Epithelial cell of proximal tubule (primary cell): ENCODE results near the gene ACOX3. TPM values are rescaled to one million over a fixed set of nuclear protein-coding genes. Genes with fewer than 3 reads are reported as not detected.

ENCODE experiments used
- DNase-seq: peaks from one replicate; pipeline ENCODE4 v3.0.0-alpha.2; 2011; ENCODE audit warnings: low read depth
- H3K4me3 ChIP-seq: 2 replicates; pipeline ENCODE4 v1.5.1; 2011; ENCODE audit warnings: low read depth, mild to moderate bottlenecking, low read length
- total RNA-seq: library from RNA; depleted of rRNA; stranded (reverse); fragments of >200 nt; gene quantifications from 2 replicates; pipeline ENCODE4 v1.2.3, GENCODE V29; 2015
- TF ChIP-seq, protein P1 (sequence below): conservative IDR thresholded peaks from 2 replicates; pipeline ENCODE4 v1.5.1; 2012; ENCODE audit warnings: low read depth, mild to moderate bottlenecking, low read length

The ACOX3 gene
- total RNA-seq, 1 donor from 2014 or later, result 10.5 TPM

- no peak overlapping the region for H3K4me3 ChIP-seq
- DNase-seq, result no peak
- TF ChIP-seq, protein P1, sequence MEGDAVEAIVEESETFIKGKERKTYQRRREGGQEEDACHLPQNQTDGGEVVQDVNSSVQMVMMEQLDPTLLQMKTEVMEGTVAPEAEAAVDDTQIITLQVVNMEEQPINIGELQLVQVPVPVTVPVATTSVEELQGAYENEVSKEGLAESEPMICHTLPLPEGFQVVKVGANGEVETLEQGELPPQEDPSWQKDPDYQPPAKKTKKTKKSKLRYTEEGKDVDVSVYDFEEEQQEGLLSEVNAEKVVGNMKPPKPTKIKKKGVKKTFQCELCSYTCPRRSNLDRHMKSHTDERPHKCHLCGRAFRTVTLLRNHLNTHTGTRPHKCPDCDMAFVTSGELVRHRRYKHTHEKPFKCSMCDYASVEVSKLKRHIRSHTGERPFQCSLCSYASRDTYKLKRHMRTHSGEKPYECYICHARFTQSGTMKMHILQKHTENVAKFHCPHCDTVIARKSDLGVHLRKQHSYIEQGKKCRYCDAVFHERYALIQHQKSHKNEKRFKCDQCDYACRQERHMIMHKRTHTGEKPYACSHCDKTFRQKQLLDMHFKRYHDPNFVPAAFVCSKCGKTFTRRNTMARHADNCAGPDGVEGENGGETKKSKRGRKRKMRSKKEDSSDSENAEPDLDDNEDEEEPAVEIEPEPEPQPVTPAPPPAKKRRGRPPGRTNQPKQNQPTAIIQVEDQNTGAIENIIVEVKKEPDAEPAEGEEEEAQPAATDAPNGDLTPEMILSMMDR, result no peak
Observed at GRCh38 chr4:8379281-8379680, 61.2 kb downstream of the ACOX3 start.

- TF ChIP-seq, protein P1, result no peak
- H3K4me3 ChIP-seq, result no peak overlapping the region
- no peak for DNase-seq
Observed at GRCh38 chr4:8378776-8379175, 61.7 kb downstream of the ACOX3 start.

DNA sequence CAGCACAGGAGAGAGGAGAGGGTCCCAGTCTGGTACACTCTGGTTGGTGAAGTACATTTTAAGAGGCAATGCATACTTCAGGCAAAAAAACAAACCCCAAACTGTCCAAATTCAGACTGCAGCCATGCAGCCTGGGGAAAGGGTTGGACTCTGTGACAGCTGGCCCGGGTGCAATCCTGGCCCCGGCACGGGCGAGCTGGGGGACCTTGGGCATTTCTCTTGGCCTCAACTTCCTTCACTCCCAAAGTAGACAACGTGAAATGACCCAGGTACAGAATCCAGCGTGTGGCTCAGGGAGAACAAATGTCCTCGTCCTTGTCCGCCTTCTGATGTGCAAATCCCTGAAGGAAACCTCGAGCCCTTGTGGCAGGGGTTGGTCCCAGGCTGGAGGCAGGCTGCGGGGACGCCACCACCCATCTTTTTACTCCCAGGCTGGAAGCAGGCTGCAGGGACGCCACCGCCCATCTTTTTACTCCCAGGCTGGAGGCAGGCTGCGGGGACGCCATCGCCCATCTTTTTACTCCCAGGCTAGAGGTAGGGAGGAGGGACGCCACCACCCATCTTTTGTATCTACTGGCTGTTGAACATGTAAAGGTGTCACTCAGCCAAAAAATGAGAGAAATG is 62.3 kb downstream of the ACOX3 start:
- TF ChIP-seq, protein P1, result no peak
- no peak for DNase-seq
- H3K4me3 ChIP-seq, result no peak overlapping the region

DNA sequence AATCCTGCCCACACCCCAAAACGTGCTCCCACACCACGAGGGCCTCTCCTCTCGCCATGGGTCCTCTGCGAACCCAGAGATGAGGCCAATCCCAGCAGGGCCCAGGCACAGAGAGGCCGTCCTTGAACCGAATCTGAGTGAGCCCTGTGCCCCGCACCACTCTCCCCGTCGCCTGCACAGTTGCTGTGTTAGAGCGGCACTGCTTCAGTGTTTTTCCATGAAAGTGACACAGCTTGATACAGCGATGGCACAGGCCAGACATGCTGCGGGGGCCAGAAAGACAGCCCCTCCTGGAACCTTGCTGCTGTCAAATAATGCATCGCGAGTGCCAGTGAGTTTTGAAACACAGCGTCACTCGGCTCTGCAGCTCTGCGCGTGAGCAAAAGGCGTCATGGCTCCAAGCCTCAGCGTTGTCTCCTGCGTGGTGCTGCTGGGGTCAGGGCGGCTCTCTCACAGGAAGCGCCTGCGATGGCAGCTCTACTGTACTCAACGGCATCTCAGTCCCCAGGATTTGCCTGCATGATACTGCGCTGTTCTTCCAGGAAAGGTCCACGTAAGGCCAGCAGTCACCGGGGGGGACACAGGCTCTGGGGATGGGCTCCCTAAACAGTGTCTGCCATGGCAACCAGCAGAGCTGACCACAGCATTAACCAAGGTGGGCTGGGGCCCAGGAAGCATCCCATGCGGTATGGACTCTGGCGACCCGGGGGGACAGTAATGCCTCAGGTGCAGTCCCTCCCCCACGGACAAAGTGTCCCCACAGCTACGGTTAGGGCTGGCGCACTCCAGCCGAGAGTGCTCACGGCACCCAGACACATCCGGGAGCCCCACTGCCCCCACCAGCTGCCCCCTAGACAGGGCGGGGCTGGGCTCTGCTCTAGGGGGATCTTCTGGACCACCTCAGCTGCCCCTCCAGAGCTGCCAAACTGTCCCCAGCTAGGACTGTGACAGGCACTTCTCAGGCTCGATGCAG is 63.1 kb downstream of the ACOX3 start:
- H3K4me3 ChIP-seq, result no peak overlapping the region
- no peak for DNase-seq
- TF ChIP-seq, protein P1, result no peak

DNA sequence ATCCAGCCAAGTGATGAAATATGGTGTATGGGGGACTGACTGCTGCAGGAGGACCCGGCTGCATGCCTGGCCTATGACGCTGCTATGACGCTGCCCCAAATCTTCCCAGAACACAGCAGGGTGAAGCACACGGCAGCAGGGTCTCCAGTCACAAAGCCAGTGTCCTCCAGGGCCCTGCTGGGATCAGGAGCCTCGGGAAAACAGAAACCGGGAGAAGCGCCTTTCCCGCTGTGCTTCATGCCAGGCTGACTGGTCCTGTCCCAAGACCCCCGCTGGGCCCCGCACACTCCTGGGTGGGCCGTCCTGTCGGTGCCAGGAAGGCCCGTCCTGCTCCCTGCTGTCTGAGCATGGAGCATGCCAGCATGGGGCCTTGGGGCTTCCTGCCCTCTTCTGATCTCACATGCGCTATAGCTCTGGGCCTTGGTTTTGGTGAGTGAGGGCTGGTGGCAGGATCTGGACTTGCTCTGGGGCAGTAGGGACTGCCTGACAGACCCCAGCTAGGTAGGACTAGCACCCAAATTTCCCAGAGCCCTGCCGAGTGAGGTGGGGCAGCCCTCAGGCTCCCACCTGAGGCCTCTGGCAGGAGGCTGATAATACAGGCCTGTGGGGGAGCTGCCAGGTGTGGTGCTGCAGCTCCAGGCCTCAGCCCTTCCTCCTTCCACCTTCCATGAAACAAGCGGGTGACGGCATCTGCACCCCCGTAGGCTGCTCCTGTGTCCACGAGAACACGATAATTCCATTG is 64.0 kb downstream of the ACOX3 start:
- no peak for DNase-seq
- TF ChIP-seq, protein P1, result no peak
- no peak overlapping the region for H3K4me3 ChIP-seq

GRCh38 chr4:8374851-8375649 is 65.5 kb downstream of the ACOX3 start:
- TF ChIP-seq, protein P1, result no peak
- no peak for DNase-seq
- H3K4me3 ChIP-seq, result no peak overlapping the region
